ENCODE measurements around the gene ZNF768.

DNA sequence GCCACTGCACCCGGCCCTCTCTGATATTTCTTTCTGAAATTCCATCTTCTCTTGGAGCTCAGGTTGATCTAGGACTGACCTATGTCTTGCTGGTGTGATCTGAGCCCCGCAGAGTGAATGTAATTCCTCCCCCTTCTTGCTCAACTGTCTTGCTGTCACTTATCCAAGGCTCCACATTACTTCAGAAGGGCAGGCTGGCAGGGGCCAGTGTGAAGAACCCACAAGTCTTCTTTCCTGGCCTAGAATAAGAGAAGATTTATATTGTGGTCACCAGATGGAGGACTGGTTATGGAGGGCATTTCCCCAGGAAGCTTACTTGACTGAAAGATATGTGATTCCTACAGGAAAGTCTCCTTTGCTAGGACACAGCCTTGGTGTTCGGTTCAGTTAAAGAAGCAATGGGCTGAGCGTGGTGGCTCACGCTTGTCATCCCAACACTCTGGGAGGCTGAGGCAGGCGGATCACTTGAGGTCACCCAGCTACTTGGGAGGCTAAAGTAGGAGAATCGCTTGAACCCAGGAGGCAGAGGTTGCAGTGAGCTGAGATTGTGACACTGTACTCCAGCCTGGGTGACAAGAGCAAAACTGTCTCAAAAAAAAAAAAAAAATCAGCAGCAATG is 40.4 kb downstream of the ZNF768 start:
- TF ChIP-seq POLR2AphosphoS5 (IDR thresholded peaks at IDR 0.05; ENCODE audit: borderline replicate concordance, low read depth, low read length) (no peak), EZH2 (IDR thresholded peaks at IDR 0.05) (no peak)

Measured in SK-N-MC (cell line).